ENCODE results near the gene NT5DC2.

NT5DC2 gene

DNA sequence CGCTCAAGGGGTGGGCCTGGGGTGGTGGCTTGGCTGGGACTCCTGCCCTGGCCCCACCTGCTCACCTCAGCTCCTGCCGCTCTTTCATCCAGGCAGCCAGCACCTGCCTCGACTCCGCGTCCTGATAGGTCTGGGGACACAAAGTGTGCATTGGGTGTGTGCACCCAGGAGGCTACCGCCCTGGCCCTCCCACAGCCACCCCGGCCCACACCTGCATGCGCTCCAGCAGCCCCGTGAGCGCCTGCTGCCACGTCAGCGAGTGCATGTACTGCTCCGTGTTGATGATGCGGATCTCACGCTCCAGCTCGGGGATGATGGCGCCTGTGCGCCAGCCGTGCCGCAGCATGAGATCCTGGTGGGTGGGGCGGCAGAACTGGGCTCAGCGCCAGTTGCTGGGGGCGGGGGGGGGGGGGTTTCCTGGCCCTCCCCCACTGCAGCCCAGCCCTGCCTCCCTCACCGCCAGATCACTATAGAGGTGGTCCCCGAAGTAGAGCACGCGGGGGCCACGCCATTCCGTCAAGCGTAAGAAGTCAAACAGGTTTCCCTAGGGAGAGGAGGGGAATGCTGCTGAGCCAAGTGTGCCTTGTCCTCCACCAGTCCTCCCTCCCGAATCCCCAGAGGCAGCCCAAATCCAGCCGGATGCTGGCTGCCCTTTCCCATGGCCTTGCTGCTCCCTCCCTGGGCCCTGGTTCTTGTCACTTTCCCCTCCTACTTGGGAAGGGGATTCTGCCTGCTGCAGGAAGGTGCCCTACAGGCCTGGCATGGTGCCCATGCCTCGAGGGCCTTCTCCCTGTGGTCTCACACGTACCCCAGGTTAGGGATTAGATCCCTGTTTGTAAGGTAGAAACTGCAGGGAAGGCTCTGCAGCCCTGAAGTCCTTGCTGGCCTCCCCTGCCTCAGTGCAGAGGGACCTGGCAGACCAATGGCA is 8.6 kb downstream of the NT5DC2 start:
- DNase-seq (ENCODE audit: low spot score), result no peak

DNA sequence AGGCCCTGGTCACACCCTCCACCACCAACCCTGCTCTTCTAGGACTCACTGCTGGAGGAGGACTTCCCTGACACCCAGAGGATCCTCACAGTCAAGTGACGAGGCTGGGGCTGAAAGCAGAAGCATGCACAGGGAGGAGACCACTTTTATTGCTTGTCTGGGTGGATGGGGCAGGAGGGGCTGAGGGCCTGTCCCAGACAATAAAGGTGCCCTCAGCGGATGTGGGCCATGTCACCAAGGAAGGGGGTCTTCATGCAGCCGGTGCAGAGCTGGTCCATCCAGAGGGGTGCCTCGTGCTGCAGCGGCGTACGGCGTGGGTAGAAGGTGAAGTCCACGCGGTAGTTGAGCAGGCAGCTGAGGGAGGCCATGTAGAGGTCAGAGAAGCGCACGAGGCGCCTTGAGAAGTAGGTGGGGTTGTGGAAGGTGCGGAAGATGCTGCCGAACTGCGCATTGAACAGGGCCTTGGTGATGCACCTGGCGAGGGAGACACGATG is 9.4 kb downstream of the NT5DC2 start:
- DNase-seq (ENCODE audit: low spot score), result no peak

DNA sequence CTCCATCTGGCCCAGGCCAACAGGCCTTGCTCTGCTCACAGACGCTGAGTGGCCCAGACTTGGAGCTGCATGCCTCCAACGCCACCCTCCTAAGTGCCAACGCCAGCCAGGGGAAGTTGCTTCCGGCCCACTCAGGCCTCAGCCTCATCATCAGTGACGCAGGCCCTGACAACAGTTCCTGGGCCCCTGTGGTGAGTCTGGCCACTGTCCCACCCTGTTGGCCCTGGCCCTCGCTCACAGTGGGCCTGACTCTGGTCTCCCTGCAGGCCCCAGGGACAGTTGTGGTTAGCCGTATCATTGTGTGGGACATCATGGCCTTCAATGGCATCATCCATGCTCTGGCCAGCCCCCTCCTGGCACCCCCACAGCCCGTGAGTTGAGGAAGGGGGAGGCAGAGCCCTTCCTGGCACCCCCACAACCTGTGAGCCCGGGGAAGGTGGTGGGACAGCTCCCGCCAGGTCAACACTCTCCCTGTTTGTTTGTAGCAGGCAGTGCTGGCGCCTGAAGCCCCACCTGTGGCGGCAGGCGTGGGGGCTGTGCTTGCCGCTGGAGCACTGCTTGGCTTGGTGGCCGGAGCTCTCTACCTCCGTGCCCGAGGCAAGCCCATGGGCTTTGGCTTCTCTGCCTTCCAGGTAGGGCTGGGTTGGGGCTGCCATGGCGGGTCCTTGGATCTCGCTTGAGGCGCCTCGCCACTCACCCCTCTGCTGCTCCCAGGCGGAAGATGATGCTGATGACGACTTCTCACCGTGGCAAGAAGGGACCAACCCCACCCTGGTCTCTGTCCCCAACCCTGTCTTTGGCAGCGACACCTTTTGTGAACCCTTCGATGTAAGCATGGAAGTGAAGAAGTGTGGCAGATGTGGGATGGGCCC is 10.0 kb downstream of the NT5DC2 start:
- no peak for DNase-seq (ENCODE audit: low spot score)

DNA sequence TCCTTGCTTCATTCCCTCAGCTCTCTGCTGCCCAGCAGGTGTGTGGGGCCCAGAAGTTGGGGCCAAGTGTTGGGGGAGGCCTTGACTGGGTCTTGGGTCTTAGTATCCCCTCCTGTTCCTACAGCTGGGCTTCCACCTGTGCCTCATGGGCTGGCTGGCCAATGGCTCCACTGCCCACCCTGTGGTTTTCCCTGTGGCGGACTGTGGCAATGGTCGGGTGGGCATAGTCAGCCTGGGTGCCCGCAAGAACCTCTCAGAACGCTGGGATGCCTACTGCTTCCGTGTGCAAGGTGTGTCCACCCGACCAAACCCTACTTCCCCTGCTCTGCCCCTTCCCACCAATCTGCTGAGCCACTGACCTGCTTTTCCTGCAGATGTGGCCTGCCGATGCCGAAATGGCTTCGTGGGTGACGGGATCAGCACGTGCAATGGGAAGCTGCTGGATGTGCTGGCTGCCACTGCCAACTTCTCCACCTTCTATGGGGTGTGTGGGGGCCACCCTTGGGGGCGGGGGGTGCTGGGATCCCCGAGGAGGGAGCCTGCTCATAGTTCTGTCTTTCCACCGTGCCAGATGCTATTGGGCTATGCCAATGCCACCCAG is 10.9 kb downstream of the NT5DC2 start:
- DNase-seq (ENCODE audit: low spot score), result no peak

DNA sequence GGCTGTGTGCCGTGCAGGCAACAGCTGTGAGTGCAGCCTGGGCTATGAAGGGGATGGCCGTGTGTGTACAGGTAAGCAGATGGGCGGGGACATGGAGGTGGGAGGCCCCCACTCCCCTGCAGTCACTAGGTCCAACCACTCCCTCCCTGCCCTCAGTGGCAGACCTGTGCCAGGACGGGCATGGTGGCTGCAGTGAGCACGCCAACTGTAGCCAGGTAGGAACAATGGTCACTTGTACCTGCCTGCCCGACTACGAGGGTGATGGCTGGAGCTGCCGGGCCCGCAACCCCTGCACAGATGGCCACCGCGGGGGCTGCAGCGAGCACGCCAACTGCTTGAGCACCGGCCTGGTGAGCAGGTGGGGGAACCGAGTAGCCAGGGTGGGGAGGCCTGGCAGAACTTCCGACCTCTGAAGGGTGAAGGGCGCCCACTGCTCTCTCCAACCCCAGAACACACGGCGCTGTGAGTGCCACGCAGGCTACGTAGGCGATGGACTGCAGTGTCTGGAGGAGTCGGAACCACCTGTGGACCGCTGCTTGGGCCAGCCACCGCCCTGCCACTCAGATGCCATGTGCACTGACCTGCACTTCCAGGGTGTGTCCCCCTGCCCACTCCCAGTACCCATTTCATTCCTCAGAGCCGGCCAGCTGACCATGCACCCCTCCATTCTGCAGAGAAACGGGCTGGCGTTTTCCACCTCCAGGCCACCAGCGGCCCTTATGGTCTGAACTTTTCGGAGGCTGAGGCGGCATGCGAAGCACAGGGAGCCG is 11.6 kb downstream of the NT5DC2 start:
- no peak for DNase-seq (ENCODE audit: low spot score)

DNA sequence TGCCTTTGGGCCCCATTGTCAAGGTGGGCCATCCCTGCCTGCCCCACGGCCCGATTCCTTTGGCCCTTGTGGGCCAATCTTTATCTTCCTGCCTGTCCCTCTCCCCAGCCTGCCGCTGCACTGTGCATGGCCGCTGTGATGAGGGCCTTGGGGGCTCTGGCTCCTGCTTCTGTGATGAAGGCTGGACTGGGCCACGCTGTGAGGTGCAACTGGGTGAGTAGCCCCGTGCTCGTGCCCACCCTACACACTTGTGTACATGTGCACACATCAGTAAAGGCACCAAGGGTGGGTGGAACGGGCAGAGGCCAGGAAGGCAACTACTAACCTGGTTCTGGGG is 12.2 kb downstream of the NT5DC2 start:
- DNase-seq (ENCODE audit: low spot score), result no peak

DNA sequence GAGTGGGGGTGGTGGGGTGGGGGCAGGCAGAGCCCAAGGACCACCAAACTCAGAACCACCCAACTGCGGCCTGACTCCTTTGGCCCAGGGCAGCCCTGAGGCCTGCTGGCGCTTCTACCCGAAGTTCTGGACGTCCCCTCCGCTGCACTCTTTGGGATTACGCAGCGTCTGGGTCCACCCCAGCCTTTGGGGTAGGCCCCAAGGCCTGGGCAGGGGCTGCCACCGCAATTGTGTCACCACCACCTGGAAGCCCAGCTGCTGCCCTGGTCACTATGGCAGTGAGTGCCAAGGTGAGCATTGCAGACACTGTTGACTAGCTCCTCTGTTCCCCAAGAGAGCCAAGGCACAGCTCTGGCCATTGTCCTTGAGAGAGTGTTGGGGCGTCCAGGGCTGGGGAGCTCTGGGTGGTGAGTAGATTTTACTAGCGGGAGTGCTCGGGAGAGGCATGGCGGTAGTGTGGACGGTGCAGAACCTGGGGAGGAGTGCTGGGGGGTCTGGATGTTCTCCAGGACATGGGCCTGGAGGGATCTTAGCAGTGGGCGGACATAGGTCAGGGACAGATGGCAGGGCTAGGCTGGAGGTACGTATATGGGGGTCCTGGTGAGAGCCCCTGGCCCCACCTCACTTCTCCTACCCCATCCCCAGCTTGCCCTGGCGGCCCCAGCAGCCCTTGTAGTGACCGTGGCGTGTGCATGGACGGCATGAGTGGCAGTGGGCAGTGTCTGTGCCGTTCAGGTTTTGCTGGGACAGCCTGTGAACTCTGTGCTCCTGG is 12.8 kb downstream of the NT5DC2 start:
- no peak for DNase-seq (ENCODE audit: low spot score)

DNA sequence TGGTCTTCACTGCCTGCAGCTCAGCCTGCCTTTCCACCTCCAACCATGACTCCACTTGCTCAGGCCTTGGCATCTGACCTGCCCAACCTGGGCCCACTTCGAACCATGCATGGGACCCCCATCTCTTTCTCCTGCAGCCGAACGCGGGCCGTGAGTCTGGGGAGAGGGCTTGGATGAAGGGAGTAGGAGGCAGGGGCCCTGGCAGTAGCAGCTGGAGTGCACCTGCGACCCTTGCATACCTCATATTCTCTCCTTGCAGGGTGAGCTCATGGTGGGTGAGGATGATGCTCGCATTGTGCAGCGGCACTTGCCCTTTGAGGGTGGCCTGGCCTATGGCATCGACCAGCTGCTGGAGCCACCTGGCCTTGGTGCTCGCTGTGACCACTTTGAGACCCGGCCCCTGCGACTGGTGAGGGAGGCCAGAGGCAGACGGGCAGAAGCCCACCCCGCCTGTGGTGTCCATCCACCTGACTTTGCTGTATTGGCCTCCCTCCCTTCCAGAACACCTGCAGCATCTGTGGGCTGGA is 13.5 kb downstream of the NT5DC2 start:
- DNase-seq (ENCODE audit: low spot score), result no peak

DNA sequence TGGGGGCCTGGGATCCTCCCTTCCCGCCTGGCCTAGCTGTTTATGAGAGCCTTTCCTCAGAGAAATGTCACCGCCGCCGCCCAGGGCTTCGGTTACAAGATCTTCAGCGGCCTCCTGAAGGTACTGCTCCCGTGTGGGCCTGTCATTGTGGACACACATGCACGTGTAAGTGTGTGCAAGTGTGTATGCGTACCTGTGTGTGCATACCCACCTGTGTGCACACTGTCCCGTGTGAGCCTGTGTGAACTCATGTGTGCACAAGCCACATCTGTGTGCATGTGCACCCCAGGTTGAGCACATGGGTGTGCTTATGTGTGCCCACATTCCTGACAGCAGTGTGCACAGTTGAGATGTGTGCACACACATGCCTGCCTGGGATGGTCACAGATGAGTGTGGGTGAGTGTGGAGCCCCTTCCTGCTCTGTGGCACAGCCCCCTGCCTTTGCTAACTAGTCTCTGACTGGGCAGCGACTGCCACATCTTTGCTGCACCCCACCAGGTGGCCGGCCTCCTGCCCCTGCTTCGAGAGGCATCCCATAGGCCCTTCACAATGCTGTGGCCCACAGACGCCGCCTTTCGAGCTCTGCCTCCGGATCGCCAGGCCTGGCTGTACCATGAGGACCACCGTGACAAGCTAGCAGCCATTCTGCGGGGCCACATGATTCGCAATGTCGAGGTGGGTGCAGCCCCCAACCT is 14.1 kb downstream of the NT5DC2 start:
- DNase-seq (ENCODE audit: low spot score), result no peak

DNA sequence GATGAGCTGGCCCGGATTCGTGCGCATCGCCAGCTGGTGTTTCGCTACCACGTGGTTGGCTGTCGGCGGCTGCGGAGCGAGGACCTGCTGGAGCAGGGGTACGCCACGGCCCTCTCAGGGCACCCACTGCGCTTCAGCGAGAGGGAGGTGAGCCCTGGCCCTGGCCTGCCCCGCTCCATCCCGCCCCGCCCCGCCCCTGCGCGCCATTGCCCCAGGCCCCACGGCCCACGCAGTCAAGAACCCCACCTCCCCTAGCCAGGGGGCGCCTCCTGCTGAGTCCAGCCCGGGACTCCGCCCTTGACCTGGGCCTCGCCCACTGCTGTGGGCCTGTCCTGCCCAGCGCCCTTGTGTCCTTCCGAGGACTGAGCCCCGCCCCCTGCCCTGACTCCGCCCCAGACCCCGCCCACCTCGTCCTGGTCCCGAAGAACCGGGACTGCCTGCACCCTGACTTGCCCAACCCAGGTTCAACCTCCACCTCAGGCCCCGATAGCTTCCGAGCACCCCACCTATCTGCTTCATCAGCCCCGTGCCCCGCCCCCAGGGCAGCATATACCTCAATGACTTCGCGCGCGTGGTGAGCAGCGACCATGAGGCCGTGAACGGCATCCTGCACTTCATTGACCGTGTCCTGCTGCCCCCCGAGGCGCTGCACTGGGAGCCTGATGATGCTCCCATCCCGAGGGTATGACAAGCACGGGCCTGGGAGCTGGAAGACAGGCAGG is 14.8 kb downstream of the NT5DC2 start:
- no peak for DNase-seq (ENCODE audit: low spot score)

DNA sequence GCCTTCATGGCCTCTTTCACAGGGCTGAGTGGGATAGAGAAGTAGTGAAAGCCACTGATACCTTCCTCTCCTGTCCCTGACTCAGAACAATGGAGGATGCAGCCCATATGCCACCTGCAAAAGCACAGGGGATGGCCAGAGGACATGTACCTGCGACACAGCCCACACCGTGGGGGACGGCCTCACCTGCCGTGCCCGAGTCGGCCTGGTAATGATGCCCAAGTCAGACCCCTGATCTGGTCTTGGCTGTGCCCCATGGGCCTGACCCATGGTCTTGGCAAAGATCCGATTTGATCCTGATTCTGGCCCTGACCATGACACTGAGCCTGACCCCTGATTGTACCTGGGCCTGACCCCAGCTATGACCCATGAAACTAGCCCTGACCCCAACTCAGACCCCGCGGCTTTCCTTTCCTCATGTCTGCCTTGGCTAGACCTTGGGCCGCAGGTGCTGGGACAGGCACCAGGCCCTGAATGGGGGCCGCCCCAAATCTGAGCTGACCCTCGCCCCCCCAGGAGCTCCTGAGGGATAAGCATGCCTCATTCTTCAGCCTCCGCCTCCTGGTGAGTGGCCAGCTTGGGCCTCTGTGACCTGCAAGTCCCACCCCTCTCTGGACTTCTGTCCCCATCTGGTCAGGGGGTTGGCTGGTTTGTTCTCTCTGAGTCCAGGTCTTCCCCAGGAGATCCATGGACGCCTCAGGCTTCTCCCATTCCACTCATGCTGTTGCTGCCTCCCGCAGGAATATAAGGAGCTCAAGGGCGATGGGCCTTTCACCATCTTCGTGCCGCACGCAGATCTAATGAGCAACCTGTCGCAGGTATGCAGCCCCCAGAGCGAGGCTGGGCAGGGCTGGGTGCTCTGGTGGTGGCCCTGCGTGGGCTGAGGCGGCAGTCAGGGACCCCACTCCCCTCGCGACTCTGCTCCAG is 15.6 kb downstream of the NT5DC2 start:
- no peak for DNase-seq (ENCODE audit: low spot score)

DNA sequence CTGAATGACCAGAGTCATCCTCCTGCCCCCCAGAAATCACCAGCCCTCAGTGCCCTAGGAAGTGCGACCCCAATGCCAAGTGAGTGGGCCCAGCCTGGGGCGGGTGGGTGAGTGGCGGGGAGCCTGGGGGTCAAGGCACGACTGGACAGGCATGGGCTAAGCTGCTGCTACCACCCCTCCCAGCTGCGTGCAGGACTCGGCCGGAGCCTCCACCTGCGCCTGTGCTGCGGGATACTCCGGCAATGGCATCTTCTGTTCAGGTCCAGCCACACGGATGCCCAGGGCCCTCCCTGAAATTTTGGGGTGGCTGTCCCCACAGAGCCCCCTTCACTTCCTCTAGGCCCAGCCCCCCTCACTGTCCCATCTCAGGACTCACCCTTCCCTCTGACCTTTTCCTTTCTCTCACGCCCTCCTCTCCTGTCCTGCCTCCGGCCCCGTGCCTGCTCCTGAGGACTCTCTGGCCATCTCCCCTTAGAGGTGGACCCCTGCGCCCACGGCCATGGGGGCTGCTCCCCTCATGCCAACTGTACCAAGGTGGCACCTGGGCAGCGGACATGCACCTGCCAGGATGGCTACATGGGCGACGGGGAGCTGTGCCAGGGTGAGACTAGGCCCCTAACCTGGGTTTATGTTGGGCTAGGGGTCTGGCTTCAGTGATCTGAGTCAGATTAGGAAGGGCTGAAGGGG is 17.0 kb downstream of the NT5DC2 start:
- no peak for DNase-seq (ENCODE audit: low spot score)

DNA sequence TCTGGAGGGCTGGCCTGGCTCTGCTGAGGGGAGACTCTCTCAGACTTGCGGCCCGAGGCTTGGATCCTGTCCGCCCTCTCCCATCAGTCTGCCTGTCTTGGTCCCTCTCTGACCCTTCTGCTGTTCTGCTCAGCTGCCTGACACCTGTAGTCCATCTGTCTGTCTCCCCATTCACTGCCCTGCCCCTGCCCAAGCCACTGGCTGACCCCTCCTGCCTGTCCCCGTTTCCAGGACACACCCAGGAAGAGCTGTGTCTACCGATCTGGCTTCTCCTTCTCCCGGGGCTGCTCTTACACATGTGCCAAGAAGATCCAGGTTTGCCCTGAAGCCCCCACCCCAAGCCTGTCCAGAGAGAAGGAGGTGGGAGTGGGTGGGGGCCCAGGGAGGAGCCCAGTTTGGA is 18.5 kb downstream of the NT5DC2 start:
- no peak for DNase-seq (ENCODE audit: low spot score)

DNA sequence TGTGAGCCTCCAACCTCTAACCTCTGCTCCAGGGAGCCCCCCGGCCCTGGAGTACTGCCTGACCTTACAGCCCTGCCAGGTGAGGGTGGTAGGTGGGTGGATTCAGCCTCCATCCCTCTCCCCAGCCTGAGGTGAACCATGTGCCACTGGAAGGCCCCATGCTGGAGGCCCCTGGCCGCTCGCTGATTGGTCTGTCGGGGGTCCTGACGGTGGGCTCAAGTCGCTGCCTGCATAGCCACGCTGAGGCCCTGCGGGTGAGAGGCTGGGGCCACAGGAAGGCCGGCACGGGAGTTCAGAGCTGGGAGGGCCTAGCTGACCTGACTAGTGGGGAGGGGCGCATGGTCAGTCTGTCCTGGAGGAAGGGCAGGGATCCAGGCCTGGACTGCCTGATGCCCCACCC is 19.1 kb downstream of the NT5DC2 start:
- no peak for DNase-seq (ENCODE audit: low spot score)

DNA sequence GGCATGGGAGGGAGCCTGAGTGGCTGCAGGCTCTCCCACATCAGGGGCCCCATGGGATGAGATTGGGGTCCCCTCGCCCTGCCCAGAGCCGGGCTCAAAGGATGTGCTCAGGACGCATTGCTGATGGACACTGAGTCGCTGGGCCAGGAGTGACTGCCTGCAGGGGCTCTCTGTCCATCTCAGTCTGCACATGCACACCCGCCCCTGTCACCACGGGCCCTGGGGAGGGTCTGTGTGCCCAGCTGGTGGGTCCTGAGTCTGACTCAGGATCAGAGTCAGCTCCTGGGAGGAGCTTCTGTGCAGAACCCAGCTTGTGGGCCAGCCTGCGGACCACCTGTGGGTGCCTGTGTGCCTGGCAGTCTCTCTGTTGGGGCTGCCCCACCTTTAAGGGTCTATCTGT is 20.4 kb downstream of the NT5DC2 start:
- no peak for DNase-seq (ENCODE audit: low spot score)

DNA sequence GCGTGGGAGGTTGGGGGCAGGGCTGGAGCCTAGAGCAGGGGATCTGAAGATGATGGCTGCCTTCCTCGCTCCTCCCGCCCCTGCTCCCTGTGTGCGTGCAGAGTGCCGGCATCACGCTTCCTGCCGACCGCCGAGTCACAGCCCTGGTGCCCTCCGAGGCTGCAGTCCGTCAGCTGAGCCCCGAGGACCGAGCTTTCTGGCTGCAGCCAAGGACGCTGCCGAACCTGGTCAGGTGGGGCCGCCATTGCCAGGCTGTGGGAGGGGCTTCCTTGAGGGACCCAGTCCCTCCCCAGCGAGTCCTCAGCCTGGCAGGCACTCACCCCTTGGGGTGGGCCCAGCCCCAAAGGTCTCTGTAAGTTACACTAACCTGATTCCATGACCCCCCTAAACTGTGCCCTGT is 20.9 kb downstream of the NT5DC2 start:
- no peak for DNase-seq (ENCODE audit: low spot score)

DNA sequence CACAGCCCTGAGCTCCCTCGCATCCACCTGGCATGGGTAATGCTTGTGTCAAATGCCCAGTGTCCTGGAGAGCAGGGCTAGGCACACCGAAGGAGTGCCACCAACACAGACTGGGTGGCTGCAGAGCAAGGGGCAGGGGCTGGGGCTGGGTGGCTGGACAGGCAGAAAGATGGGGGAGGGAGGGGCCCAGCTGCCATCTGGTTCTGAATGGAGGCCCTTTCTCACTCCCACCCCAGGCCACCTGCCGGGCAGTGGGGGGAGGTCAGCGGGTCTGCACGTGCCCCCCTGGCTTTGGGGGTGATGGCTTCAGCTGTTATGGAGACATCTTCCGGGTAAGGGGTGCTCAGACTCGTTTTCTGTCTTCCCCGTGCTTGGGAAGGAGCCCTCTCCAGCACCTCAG is 21.6 kb downstream of the NT5DC2 start:
- DNase-seq (ENCODE audit: low spot score), result no peak

DNA sequence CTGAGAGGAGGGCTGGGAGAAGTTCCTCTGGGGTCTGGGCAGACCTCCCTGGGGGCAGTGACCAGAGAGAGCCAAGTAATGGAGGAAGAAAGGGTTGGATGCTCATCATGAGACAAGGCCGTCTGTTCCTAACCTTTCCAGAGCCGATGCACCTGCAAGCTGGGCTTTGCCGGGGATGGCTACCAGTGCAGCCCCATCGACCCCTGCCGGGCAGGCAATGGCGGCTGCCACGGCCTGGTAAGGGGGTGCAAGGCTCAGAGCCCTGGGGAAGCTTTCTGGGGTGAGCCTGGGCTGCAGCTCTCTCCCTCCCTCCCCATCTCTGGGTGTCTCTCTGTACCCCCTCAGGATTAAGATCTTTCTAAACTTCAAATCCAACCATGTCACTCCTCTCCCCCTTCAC is 22.1 kb downstream of the NT5DC2 start:
- DNase-seq (ENCODE audit: low spot score), result no peak

Data from AG08396 (cell line).